Activated CD8-positive, alpha-beta memory T cell treated with anti-CD3 and anti-CD28 coated beads, Interleukin-2, amount 10 ng/mL, durations not matched to agents 7 days and 5 days (primary cell): Measurements from ENCODE around the gene AKAP14. TPM values are rescaled to one million over a fixed set of nuclear protein-coding genes. Genes with fewer than 3 reads are reported as not detected.
"Not testable (repeated sequence)": the region's sequence is repeated elsewhere in the genome, so short reads cannot be mapped to it uniquely, and the experiment has no call there.

Experiments
- ATAC-seq: fragments of 150-1000 bp; cut with Tn5 transposase; one replicate; pipeline ENCODE4 v1.10.0; 2021; ENCODE audit warnings: moderate library complexity
- CTCF ChIA-PET: fragments of 350-600 bp; sonication (Branson Sonifier 250); formaldehyde crosslinking; loops from one replicate; lab custom pipeline; 2021; ENCODE audit warnings: antibody characterized with exemption; lab: Charles Lee
- DNase-seq: peaks from one replicate; pipeline ENCODE4 v3.0.0-alpha.2; 2020
- H3K27ac Mint-ChIP-seq: one replicate; pipeline ENCODE4 v1.8.0; 2021; ENCODE audit warnings: mild to moderate bottlenecking, mixed read lengths
- H3K27me3 Mint-ChIP-seq: one replicate; pipeline ENCODE4 v1.8.0; 2021; ENCODE audit warnings: mixed read lengths
- H3K36me3 Mint-ChIP-seq: one replicate; pipeline ENCODE4 v1.8.0; 2021; ENCODE audit warnings: mild to moderate bottlenecking, mixed read lengths
- H3K4me1 Mint-ChIP-seq: one replicate; pipeline ENCODE4 v1.8.0; 2021; ENCODE audit warnings: mixed read lengths
- H3K4me3 Mint-ChIP-seq: one replicate; pipeline ENCODE4 v1.8.0; 2021; ENCODE audit warnings: mild to moderate bottlenecking, moderate library complexity, mixed read lengths
- H3K9me3 Mint-ChIP-seq: one replicate; pipeline ENCODE4 v1.8.0; 2022; ENCODE audit warnings: low read depth, mixed read lengths
- total RNA-seq, 2 experiments: library from RNA; stranded (reverse); gene quantifications; one replicate each; pipeline ENCODE4 v1.2.3, GENCODE V29; 2021

AKAP14 gene
- total RNA-seq, 2 experiments from 2014 or later: not detected

GRCh38 chrX:119942831-119943184 is 47.1 kb downstream of the AKAP14 start:
- no peaks in the 10 kb centered on the region for H3K9me3 Mint-ChIP-seq
- ATAC-seq (peak; percentile 11), DNase-seq (no peak)
- no peaks in the 10 kb centered on the region for H3K27me3 Mint-ChIP-seq
- peaks cover 2% of the 10 kb centered on the region for H3K36me3 Mint-ChIP-seq
- CTCF ChIA-PET: interaction anchor here (0.8 kb wide), 1 partner anchor 9 kb away, joined by 3 read pairs; no protein-coding TSS in a partner anchor
- H3K4me3 Mint-ChIP-seq: peak overlapping the region; percentile 92
- peaks cover 23% of the 10 kb centered on the region for H3K4me1 Mint-ChIP-seq
- peak overlapping the region; percentile 93 for H3K27ac Mint-ChIP-seq

GRCh38 chrX:119943185-119943988 is 47.7 kb downstream of the AKAP14 start, which contains the start of gene NKAP:
NKAP (minus strand) TSS chrX:119943751; CDS start chrX:119943605, 146 bp downstream.
- peak within 1 kb of the TSS; percentile 92 for H3K4me3 Mint-ChIP-seq
- H3K9me3 Mint-ChIP-seq: no peaks in the 10 kb centered on the region
- H3K36me3 Mint-ChIP-seq: peaks cover 2% of the 10 kb centered on the region
- CTCF ChIA-PET: interaction anchor here (0.8 kb wide), 1 partner anchor 8 kb away, joined by 3 read pairs; no protein-coding TSS in a partner anchor
- peak; percentile 86 for ATAC-seq
- H3K27me3 Mint-ChIP-seq: peaks cover 2% of the 10 kb centered on the region
- peak within 1 kb of the TSS; percentile 93 for H3K27ac Mint-ChIP-seq
- peak; percentile 86 for DNase-seq
- peaks cover 23% of the 10 kb centered on the region for H3K4me1 Mint-ChIP-seq

GRCh38 chrX:119945481-119945880 is 49.8 kb downstream of the AKAP14 start:
- DNase-seq: no peak
- ATAC-seq: no peak
- peaks cover 4% of the 10 kb centered on the region for H3K27me3 Mint-ChIP-seq
- CTCF ChIA-PET: no interaction called here
- H3K9me3 Mint-ChIP-seq: no peaks in the 10 kb centered on the region
- H3K4me1 Mint-ChIP-seq: peaks cover 24% of the 10 kb centered on the region
- H3K27ac Mint-ChIP-seq: no peak overlapping the region
- H3K36me3 Mint-ChIP-seq: peaks cover 2% of the 10 kb centered on the region
- H3K4me3 Mint-ChIP-seq: no peak overlapping the region

GRCh38 chrX:119948381-119948780 is 52.7 kb downstream of the AKAP14 start:
- H3K27me3 Mint-ChIP-seq: peaks cover 17% of the 10 kb centered on the region
- ATAC-seq: no peak
- H3K36me3 Mint-ChIP-seq: no peaks in the 10 kb centered on the region
- no peak for DNase-seq
- no peak overlapping the region for H3K4me3 Mint-ChIP-seq
- H3K4me1 Mint-ChIP-seq: peaks cover 8% of the 10 kb centered on the region
- no peaks in the 10 kb centered on the region for H3K9me3 Mint-ChIP-seq
- H3K27ac Mint-ChIP-seq: no peak overlapping the region
- CTCF ChIA-PET: no interaction called here

- CTCF ChIA-PET: no interaction called here
- DNase-seq: no peak
Measured at GRCh38 chrX:119954374-119954773, 58.7 kb downstream of the AKAP14 start.

GRCh38 chrX:119955807-119956570 is 60.3 kb downstream of the AKAP14 start:
- H3K4me3 Mint-ChIP-seq: peak overlapping the region; percentile 52
- CTCF ChIA-PET: interaction anchor here (1.0 to 1.2 kb wide), 2 partner anchors 24 to 69 kb away, joined by 3 to 4 read pairs; no protein-coding TSS in a partner anchor

More at GRCh38 chrX:119954374-119954773, 58.7 kb downstream of the AKAP14 start:
- Mint-ChIP-seq H3K9me3 (no peaks in the 10 kb centered on the region), H3K27ac (no peak overlapping the region), H3K4me3 (no peak overlapping the region), H3K27me3 (peaks cover 49% of the 10 kb centered on the region), H3K36me3 (peaks cover 5% of the 10 kb centered on the region), H3K4me1 (peaks cover 23% of the 10 kb centered on the region)
- no peak for ATAC-seq

GRCh38 chrX:119960625-119961024 is 64.9 kb downstream of the AKAP14 start:
- CTCF ChIA-PET: no interaction called here
- Mint-ChIP-seq H3K36me3 (peaks cover 7% of the 10 kb centered on the region), H3K27ac (no peak overlapping the region), H3K9me3 (no peaks in the 10 kb centered on the region), H3K27me3 (peaks cover 52% of the 10 kb centered on the region), H3K4me1 (peaks cover 16% of the 10 kb centered on the region), H3K4me3 (no peak overlapping the region)
- ATAC-seq (no peak), DNase-seq (no peak)

More at GRCh38 chrX:119955807-119956570, 60.3 kb downstream of the AKAP14 start:
- H3K27ac Mint-ChIP-seq: peak overlapping the region; percentile 77
- DNase-seq: peak; percentile 92
- not testable (repeated sequence) for H3K9me3 Mint-ChIP-seq, H3K36me3 Mint-ChIP-seq
- ATAC-seq: peak; percentile 65
- peaks cover 23% of the 10 kb centered on the region for H3K4me1 Mint-ChIP-seq
- peaks cover 65% of the 10 kb centered on the region for H3K27me3 Mint-ChIP-seq

- DNase-seq, H3K4me3 Mint-ChIP-seq, CTCF ChIA-PET, H3K36me3 Mint-ChIP-seq, ATAC-seq, H3K27ac Mint-ChIP-seq, H3K9me3 Mint-ChIP-seq, H3K4me1 Mint-ChIP-seq: not testable (repeated sequence)
- H3K27me3 Mint-ChIP-seq: peaks cover 17% of the 10 kb centered on the region
Measured at GRCh38 chrX:119966837-119967236, 71.1 kb downstream of the AKAP14 start.

Other genes with a start within 250 kb of the AKAP14 start
- 100 to 1,000 TPM; 236 to 263 TPM for gene SEPTIN6, start 202.7 kb upstream of the AKAP14 start, total RNA-seq
- 1 to 10 TPM; 2.1 to 4.7 TPM for gene SOWAHD, start 137.3 kb upstream of the AKAP14 start, total RNA-seq
- gene RPL39, start 104.3 kb upstream of the AKAP14 start, total RNA-seq: 1,000 to 10,000 TPM; 1,797 to 1,809 TPM
- gene UPF3B, start 42.9 kb upstream of the AKAP14 start, total RNA-seq: 10 to 100 TPM; 11.3 to 12.8 TPM
- 10 to 100 TPM; 32.2 to 32.5 TPM for gene RNF113A, start 24.2 kb upstream of the AKAP14 start, total RNA-seq
- 100 to 1,000 TPM in 1 of 2 experiments, 10 to 100 TPM in 1; 93.2 to 102 TPM for gene NDUFA1, start 24.1 kb upstream of the AKAP14 start, total RNA-seq
- 10 to 100 TPM in 1 of 2 experiments, 1 to 10 TPM in 1; 8.1 to 10.4 TPM for gene NKAP, start 47.9 kb downstream of the AKAP14 start, total RNA-seq
- not detected for gene RHOXF2B, start 181.8 kb downstream of the AKAP14 start, total RNA-seq
- gene RHOXF1, start 220.0 kb downstream of the AKAP14 start, total RNA-seq: not detected